SHP77 (cell line): ENCODE measurements around the gene MAST4.
"Not testable (repeated sequence)": the region's sequence is repeated elsewhere in the genome, so short reads cannot be mapped to it uniquely, and the experiment has no call there.

Source experiments
- DNase-seq, 2 experiments: peaks; one replicate each; lab custom pipeline; 2025; lab: John Stamatoyannopoulos, UW

The MAST4 gene

DNA sequence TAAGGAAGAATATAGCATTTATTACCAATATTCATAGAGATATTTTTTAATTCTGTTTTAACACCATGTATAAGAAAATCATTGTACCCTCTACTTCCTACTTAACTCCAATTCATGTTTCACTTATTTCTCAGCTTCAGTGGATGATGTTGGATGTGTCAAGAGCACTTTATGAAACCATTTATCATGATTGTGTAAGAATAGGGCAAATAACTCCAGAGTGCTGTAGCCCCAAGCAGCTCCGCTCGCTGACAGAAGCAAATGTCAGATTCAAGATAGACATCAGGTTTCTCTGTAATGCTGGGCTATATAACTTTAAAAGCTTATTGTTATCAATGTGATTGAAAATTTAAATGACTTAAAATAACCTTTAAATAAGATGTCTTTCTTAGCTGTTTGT is 50.4 kb downstream of the MAST4 start:
- peak; percentile 22 to 39 for DNase-seq

DNA sequence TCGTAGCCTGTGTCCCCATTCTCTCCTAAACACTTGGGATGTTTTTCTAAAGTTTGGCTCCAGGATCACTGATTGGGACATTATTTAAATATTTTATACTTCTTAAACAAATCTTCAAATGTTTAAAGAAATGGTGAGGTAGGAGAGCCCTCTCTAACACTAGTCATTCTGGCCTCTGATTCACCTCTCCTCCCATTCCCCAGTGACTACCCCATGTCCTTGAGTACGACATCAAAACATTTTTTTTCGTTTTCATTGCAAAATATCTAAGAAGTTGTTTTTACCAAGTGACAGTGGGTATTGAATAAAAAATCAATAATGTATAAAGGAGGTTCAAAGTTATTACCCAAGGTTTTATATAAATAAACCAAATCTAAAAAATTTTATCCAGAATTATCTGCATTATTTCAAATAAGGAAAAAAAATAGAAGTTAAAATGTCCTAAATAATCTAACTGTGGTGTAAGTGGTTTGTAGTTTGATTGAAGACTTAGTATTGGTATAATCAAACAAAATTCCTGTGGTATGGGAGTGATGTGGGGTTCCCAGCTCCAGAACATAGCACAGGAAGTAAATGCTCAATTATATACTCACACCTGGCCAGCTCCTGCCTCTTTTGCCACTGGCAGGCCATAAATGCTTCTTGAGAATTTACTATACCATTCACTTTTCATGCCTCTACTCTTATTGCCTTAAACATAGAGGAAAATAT is 51.1 kb downstream of the MAST4 start:
- peak in 1 of 2 experiments; percentile 7 for DNase-seq

DNA sequence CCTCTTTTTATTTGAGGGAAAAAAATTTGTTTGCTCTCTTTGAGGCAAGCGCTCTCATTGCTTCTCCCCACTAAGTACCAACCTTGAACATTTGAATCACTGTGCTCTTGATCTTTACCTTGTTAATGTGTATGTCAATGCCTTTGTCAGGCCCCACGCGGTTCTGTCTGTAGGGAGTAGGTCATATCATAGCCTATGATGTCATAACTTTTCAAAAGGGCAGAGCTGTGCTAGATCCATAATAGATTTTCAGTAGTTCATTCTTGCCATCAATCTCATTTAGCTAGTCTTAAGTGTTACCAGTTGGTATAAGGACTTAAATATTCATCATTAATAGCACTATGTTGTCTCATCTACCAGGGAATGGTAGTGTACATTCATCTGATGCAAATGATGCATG is 56.6 kb downstream of the MAST4 start:
- no peak for DNase-seq

DNA sequence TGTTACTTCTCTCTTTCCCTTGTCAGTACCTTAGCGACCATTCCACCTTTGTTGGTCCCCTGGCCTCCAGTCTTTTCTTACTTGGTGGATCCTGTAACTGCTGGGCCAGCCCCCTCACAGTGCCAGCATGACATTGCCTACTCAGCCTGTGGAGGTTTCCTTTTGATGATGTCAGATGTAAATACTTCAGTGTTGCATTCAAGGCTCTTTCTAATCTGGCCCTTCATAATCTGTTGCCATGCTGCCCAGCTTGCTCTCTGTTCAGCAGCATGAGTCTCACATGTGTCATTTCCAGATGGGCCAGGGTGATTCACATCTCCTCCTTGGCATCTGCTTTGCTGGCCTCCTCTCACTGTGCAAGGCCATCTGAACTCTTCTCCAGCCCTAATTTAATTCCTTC is 57.1 kb downstream of the MAST4 start:
- DNase-seq: no peak

DNA sequence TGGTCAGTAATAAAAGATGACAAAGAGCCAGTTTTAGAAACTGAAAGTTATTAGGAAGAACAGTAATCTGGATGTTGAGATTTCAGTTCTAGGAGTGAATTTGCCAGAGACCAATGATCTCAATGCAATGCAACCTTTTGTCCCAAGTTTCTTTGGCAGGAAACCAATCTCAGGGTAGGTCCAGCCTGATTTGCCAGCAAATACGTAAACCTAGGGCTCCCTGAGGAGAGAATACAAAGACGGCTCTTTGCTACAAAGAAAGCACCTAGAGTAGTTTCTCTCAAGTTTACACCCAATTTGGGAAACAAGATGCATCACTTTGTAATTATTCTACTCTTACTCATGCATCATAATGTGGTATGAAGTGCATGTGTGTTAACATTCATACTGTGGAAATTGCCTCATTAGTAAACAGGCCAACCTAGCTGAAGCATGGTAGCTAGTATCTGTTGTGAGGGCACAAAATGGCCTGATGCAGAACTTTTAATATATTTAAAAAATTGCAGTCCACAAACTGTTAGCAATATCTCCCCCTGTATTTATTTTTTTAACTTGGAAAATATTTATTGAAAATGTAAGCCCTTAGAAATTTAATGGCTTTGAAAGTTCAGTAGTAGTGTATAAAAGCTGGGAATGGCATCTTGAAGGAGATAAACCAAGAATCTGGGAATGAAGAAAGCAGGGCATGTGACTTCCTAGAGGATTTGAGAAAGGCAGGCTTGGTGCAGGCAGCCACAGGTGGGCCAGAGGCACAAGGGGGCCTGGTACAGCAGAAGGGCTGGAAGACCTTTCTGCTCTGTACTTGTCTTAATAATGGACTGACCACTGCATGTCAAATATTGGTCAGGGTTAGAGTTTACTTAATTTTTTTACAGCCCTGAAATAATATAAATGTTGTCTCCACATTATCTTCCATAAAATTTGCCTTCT is 59.5 kb downstream of the MAST4 start:
- DNase-seq: no peak

DNA sequence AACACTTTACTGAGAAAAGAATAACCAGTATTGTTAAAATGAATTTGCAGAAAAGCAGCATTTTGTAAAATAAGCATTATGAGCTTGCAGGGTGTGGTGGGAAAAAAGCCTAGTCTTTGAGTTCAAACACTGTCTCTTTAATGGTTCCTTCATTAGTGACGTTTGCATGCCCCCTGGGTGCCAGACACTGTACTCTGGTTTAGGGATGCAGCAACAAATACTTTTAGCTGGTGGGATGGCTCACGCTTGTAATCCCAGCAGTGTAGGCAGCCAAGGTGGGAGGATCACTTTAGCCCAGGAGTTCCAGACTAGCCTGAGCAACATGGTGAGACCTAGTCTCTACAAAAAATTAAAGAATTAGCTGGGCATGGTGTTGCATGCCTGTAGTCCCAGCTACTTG is 62.3 kb downstream of the MAST4 start:
- no peak for DNase-seq

DNA sequence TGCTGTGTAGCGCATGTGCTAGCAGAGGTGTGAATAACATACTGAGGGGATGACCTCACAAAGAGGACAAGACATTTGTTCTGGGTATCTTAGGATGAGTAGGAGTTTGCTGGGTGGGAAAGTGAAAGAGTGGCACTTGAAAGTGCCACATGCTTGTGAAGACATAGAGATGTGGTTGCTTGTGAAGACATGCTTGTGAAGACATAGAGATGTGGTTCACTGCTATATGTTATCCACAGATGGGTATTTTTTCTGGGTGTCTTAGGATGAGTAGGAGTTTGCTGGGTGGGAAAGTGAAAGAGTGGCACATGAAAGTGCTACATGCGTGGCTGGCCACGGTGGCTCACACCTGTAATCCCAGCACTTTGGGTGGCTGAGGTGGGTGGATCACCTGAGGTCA is 63.6 kb downstream of the MAST4 start:
- DNase-seq: no peak

DNA sequence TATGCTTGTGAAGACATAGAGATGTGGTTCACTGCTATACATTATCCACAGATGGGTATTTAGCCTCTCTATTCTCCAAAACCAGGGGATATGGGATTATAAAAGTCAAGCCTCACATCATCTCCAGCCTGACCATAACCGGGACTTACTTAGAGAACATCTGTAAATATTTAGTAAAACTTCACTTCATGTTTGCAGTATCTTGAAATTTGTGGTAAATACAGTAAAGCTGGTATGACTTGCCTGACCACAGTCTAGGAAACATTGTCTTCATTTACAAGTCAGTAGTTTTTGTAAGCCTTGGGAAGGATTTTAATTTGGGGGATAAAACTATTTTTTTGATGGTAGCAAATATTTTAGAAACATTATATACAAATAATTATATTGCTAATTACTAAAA is 64.2 kb downstream of the MAST4 start:
- no peak for DNase-seq

DNA sequence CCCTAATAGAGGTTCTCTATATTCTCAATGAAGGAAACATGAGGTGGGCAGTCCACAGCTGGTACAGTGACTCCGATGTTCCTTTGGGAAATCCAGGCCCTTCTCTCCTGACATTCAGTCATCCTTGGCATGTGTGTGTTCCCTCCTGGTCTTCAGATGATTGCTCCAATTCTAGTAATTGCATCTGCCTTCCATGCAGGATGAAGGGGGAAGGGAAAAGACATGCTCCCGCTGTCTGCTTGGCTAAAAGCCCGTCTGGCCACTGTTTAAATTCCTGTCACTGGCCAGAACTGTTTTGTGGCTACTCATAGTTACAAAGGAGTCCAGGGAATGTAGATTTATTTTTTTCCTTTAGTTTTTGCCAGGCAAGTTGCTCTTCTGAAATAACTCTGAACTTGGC is 65.0 kb downstream of the MAST4 start:
- peak; percentile 21 to 47 for DNase-seq

DNA sequence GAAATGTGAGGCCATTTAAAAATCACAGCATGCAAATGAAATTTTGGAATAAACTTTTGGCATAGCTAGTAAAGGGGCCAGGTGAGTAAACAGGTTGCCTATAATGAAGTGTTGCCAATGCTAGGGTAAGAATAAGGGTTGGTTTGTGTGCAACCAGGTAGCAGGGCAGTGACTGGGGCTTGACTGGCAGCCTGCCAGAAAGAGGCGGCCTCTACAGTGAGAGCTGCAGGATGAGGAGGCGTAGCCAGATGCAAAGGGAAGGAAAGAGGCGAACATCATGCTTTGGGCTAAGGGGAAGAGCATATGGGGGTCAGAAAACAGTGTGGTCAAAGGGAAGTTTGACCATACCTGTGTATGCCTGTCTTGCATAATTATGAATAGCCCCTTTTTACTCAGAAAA is 70.6 kb downstream of the MAST4 start:
- DNase-seq: peak; percentile 75 to 79

DNA sequence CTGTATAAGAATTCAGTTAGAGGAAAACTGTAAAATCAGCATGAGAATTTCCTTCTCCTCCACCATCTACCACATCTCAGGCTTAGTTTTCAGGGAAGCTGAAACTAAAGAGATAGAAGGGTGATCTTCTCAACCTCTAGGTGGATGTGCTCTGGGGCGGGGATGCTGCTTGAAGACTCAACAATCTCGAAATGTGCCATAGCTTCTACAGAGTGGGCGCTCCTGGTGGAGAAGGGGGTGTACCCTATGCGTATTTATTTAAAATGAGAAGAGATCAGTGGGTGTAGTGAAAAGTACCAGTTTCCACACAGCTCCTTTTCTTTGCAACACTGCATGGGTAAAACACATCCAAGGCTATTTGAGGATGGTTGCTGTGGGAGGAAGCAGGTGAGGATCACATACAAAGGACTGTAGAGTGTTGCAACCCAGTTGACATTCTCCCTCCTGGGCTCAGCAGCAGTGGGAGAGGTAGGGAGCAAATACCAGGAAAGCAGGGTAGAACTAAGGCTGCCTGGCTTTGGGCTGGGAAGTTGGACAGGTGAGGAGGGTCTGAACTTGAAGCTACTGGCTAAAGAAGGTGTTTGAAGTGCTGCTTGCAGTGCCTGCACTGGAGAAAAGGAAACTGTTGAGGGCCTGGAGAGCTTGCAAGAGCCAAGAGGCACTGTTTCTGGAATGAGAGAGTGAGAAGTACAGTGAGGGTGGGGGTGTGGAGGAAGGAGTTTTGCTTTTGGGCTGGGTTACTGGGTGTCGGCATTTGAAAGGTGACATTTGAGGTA is 73.1 kb downstream of the MAST4 start:
- DNase-seq: no peak

DNA sequence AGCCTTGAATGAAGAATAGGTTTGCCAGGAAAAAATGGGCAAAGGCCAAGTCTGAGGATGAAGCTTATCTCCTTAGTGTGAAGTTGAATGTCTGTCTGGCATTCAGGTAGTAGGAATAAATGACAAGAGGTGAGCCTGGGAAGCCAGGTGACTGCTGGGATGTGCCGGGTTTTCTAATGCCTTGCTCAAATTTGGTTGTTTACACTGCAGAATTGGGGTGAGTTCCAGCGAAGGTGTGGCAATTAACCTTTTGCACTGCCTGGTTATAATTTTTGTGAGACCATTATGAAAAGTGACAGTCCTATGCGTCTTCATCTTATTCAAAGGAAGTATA is 73.6 kb downstream of the MAST4 start:
- no peak for DNase-seq

DNA sequence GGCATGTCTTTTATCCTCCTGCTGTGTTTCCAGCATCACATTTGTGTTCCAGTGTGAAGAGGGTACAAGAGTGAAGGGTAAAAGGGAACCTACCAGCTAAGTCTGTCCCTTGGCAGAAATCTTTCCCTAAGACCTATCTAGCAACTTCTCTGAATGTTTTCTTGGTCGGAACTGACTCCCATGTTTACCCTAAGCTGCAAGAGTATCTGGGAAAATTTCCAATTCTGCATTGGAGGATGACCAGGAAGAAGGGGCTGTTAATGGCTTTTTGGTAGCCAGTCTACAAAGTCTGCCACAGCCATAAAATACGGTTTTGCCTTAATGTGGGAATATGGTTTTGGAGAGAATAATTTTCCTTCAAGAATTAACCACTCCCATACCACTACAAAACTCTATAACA is 75.1 kb downstream of the MAST4 start:
- no peak for DNase-seq

DNA sequence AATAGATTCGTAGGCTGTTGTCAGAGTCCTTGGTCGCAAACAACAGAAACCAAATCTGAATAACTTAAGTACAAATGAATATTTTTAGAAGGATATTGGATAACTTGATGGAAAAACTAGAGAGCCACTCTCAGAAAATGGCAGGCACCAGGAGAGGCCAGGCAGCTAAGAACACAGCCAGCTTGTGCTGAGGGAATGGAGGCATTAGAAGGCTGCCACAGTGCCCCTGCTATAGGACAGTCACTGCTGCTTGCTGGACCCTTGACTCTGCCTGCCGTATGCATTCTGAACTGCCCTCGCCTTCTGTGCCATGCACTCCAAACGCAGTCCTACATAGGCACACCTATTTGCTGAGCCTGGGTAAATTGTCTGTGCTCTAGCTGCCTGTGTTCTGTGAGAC is 78.6 kb downstream of the MAST4 start:
- no peak for DNase-seq

DNA sequence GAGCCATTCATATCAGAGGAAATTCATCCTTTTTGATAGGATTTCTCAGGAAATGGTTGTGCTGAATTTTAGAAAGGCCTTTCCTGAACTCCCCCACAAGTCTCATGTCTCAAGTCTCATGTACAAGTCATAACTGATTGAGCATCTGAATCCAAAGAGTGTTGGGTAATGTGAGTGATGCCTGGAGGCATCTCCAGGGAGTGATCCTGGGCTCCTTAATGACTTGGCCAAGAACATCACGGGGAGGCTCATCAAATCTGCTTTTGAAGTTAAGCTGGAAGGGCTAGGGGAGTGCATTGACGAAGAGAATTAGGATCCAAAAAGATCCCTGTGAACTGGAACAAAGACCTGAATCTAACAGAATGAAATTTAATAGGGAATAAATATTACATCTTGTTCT is 79.2 kb downstream of the MAST4 start:
- DNase-seq: no peak

DNA sequence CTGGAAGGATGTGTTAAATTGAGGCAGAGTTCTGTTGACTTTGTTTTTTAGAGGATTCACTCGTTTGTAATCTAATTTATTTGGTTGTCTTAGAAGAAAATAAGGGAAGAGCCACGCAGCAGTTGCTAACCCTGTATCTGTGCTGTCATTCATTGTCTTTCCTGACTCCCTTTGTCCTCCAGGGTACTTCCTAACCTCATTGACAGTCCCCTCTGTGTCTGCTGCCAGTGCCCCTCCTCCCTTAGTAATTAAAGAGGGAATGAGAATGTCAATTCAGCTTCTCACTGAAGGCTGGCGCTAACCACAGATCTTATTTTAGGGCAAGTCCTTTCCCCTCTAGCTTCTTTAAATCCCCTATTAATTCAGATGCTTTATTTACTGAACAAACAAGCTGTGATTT is 84.0 kb downstream of the MAST4 start:
- no peak for DNase-seq

DNA sequence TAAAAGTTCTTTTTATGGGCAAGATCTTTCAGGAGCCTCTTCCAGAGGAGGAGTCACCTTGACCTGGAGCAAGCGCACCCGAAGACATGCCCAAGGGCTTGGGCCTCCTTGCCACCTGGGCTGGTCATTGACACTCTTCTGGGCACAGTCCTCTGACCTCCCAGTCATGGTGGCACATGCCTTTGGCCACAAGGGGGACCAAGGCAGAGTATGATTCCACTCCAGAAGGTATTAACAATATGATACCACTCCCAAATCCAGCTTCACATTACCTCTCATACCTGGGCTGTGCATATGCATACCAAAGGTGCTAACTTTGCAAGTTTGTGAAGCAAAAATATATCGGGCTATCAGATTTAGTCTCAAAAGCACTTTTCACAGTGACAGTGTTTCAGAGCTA is 84.6 kb downstream of the MAST4 start:
- no peak for DNase-seq

DNA sequence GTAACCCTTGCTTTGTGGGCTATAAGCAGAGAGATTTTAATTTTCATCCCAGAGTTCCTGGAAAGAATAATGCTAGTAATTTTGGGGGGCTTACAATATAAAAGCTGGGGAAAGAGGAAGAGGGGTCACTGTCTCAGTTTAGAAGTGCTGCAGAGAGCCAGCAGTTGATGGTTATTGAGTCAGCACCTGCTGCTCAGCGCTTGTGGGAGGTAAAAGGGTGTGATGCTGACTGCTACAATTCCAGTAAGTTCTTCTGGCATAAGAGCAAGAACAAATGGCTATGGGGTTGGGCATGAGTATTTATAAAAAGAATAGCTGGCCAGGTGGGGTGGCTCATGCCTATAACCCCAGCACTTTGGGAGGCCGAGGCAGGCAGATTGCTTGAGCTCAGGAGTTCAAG is 88.5 kb downstream of the MAST4 start:
- no peak for DNase-seq

DNA sequence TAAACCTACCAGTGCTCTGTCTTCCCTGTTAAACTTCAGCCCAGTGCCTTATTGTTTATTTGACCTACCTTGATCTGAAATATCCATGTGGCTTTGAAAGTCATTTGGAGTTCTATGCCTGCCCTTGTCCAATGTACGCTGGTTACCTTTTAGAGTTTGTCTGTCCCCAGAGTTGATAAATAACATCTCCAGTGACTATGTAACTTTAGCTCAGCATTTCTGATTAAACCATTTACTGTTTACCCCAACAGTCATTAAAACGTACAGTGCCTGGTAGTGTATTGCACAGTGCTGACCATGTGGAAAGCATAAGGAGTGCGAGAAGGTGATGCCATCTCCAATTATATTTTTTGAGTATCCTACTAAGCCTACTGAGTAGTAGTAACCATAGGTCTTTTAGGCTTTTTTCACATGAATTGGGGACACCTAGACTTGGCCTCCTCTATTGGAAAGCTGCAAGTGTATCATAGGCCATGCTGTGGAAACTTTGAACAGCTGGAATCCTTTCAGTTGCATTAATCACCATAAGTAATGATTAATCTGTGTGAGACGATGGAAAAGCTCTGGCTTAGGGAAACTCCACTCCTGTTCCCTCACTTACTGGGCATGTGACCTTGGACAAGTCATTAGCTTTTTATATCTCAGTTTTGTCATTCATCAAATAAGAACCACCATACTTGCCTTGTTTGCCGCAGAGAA is 93.5 kb downstream of the MAST4 start:
- DNase-seq: no peak

DNA sequence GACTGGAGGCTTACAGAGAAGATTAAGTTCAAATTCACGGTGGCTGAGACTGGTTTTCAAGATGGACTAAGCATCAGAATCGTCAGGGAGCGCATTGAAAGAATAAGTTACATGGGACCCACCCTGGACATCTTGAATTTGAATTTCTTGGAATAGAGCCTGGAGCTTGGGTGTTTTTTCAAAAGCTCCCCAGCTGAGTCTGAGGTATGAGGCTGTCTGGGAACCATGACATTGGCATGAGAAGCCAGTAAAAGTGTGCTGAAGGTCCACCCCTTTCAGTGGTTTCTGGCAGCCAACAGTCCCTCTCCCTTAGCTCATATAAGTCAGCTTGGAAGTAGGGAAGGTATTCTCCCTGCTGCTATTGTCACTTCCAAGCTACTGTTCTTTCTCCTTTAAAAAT is 97.8 kb downstream of the MAST4 start:
- DNase-seq: no peak

DNA sequence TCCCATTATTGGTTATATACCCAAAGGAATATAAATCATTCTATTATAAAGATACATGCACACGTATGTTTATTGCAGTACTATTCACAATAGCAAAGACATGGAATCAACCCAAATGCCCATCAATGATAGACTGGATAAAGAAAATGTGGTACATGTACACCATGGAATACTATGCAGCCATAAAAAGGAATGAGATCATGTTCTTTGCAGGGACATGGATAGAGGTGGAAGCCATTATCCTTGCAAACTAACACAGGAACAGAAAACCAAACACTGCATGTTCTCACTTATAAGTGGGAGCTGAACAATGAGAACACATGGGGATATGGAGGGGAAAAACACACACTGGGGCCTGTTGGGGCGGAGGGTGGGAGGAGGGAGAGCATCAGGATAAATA is 99.6 kb downstream of the MAST4 start:
- DNase-seq: not testable (repeated sequence)
